NCI-H2029 treated with DMSO at 0.1 percent for 48 hours (cell line): ENCODE results near the gene LCORL.
"Not testable (repeated sequence)": the region's sequence is repeated elsewhere in the genome, so short reads cannot be mapped to it uniquely, and the experiment has no call there.

ENCODE experiments used
- DNase-seq: peaks from one replicate; lab custom pipeline; 2025; lab: John Stamatoyannopoulos, UW

Gene LCORL

DNA sequence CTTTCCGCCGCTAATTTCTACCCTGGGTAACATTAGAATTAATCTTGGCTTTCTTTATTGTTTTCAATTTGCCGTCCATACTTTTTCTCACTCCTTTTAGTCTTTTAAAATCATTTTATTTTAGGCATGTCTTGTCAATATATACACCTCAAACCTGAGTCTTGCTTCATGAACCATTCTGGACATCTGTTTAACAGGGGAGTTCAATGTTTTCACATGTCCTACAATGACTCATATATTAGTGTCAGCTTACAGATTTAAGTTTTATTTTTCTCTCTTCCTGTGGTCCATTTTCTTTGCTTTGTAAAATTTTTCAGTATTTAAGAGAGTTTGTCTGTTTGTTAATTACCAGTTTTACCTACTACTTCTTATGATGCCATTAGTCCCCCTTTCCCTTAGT lies 89.5 kb downstream of the LCORL start:
- DNase-seq: no peak

DNA sequence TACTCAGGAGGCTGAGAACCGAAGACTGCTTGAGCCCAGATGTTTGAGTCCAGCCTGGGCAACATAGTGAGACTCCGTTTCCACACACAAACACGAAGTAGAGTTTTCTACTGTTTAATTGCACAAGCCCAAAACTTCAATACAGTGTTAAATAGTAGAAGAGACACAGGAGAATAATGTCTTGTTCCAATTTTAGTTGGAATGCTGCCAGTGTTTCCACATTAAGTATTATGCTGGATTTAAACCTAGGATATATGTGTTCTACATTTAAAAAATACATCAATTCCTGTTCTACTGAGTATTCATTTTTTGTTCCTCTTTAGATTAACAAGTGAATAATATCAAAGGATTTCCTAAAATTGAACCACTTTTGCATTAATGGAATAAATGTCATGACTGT lies 91.3 kb downstream of the LCORL start:
- DNase-seq: no peak

GRCh38 chr4:17924189-17924588 lies 97.4 kb downstream of the LCORL start:
- no peak for DNase-seq

GRCh38 chr4:17921451-17921850 lies 100.1 kb downstream of the LCORL start:
- no peak for DNase-seq

DNA sequence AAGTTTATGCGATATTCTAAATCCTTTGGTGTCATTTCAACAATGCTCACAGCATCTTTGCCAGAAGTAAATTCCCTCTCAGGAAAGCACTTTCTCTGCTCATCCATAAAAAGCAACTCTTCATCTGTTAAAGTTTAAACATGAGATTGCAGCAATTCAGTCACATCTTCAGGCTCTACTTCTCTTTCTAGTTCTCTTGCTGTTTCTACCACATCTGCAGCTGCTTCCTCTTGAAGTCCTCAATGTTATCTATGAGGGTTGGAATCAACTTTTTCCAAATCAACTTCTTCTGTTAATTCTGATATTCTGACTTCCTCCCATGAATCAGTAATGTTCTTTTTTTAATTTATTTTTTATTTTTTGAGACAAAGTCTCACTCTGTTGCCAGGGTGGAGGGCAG lies 100.9 kb downstream of the LCORL start:
- DNase-seq: no peak

DNA sequence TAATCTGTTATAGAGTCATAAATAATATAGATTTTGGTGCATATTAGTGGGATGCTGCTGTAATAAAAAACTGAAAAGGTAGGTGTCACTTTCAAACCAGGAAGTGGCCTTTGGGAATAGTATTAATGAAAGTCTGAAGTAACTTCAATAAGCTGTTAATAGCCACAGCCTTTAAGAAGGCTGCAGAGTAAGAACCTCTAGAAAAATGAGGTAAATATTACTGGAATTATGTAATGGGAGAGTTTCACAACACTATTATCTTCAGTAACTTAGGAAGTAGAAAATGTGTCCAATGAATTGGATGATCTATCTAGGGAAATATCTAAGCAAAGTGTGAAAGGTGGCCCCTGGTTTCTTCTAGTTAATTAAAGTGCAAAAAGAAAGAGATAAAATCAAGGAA lies 106.1 kb downstream of the LCORL start:
- DNase-seq: no peak

DNA sequence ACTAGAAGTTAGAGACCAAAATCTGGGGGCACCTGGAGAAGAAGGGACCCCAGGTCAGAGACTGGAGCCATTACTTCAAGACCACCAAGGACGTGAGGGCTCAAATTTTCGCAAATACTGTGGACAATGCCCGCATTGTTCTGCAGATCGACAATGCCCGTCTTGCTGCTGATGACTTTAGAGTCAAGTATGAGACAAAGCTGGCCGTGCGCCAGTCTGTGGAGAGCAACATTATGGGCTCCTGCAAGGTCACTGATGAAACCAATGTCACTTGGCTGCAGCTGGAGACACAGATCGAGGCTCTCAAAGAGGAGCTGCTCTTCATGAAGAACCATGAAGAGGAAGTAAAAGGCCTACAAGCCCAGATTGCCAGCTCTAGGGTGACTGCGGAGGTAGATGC lies 109.5 kb downstream of the LCORL start:
- peak; percentile 7 for DNase-seq

DNA sequence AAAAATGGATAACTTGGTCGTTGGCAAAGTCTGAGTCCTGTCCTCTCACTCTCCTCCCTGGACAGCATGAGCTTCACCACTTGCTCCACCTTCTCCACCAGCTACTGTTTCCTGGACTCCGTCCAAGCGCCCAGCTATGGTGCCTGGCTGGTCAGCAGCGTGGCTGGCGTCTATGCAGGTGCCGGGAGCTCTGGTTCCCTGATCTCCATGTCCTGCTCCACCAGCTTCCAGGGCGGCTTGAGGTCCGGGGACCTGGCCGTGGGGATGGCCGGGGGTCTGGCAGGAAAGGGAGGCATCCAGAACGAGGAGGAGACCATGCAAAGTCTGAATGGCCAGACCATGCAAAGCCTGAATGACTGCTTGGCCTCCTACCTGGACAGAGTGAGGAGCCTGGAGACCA lies 109.9 kb downstream of the LCORL start:
- DNase-seq: peak; percentile 6

DNA sequence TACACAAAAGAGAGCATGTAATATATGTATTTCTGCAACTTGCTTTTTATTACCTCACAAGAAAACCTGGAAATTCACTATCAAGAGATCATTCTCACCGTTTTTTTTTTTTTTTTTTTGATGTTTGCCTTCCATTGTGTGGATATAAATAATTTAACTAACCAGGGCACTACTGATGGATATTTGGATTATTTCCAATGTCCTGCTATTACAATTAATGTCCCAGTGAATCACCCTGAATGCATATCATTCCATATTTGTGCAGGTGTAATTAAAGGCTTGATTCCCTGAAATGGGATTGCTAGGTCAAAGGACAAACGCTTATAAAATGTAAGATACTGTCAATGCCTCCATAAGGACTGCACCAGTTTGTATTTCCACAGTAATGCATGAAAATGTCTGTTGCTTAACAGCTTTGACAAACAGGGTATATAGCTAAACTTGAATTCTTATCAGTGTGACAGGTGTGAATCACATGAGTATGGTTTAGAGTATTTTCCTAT lies 123.0 kb downstream of the LCORL start:
- no peak for DNase-seq

- no peak for DNase-seq
These were observed 126.1 kb downstream of the LCORL start for GRCh38 chr4:17895481-17895880.

GRCh38 chr4:17894421-17894820 lies 127.1 kb downstream of the LCORL start:
- DNase-seq: no peak

GRCh38 chr4:17889692-17890091 lies 131.9 kb downstream of the LCORL start:
- DNase-seq: no peak

GRCh38 chr4:17884511-17884910 lies 137.0 kb downstream of the LCORL start:
- DNase-seq: no peak

- DNase-seq: no peak
These were observed 137.5 kb downstream of the LCORL start for GRCh38 chr4:17884063-17884462.

- no peak for DNase-seq
These were observed 143.9 kb downstream of the LCORL start for GRCh38 chr4:17877661-17878060.

GRCh38 chr4:17876943-17877342 lies 144.6 kb downstream of the LCORL start:
- no peak for DNase-seq

GRCh38 chr4:17875402-17876070 lies 146.0 kb downstream of the LCORL start:
- no peak for DNase-seq

DNA sequence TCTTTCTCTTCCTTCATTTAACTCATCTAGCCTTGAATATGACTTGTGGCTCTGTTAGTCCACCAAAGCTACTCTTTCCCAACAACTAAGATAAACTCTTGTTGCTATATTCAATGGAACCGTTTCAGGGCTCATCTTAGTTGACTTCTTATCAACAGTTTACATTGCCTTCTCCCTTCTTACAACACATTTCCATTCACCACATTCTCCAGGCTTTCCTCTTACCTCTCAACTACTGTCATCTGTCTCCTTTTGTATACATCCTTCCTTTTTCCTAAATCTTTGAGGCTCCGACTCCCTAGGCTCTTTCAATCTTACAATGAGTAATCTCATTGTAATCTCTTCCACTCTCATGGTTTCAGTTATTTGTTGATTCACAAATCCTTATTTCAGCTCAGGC lies 152.2 kb downstream of the LCORL start:
- no peak for DNase-seq

DNA sequence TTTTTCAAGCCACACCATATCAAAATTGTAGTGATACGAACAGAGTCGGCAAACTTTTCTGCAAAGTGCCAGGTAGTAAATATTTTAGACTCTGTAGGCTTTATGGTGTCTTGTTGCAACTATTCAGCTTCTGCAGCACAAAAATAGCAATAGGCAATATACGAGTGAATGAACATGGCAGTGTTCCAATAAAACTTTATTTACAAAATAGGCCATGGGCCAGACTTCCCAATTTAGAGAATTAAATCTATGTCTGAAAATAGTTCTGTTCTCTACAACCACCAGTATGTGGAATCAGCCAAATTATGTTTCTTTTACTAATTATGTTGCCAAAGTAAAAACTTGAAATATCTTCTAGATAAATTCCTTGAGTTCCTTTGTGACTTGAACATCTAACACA lies 154.3 kb downstream of the LCORL start:
- no peak for DNase-seq

DNA sequence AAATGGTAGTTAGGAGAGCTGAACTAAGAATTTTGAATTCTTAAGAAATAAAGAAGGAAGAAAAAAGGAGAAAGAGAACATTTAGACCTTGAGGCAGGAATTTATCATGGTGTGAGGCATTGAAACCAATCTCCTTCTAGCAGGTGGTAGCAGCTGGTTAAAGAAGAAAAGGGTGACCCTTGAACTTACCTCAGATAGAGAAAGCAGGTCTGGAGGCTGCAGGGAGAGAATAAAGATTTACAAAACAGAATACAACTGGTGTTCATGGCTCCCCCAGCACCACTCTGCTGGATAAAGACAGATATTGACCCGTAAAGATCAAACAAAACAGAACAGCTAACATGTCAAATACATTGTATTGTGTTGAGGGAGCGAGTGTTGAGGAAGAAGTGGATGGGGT lies 154.7 kb downstream of the LCORL start:
- no peak for DNase-seq

- DNase-seq: no peak
These were observed 155.6 kb downstream of the LCORL start for GRCh38 chr4:17865866-17866363.

DNA sequence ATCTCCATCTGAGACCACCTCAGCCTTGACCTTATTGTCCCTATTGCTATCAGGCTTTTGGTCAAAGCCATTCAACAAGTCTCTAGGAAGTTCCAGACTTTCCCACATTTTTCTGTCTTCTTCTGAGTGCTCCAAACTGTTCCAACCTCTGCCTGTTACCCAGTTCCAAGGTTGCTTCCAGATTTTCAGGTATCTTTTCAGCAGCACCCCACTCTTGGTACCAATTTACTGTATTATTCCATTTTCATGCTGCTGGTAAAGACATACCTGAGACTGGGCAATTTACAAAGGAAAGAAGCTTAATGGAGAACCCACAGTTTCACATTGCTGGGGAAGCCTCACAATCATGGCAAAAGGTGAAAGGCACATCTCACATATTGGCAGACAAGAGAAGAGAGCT lies 159.6 kb downstream of the LCORL start:
- DNase-seq: not testable (repeated sequence)

- DNase-seq: no peak
These were observed 161.7 kb downstream of the LCORL start for GRCh38 chr4:17859793-17860406.

DNA sequence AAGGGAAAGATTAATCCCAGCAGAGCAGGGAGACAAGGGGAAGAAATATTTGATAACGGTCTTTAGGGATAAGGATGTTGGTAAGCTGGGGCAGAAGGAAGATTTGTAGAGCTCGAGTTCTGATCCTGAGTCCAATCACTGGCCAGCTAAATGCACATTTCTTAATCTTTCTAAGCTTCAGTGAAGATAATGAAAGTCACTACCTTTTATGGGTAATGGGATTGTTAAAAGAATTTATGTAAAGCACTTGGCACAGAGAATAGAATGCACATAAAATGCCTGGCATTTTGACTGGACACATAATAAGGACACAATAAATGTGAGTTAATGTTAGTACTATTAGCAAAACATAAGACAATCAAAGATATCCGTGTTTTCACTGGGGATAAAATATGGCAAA lies 167.5 kb downstream of the LCORL start:
- DNase-seq: no peak
